Astrocyte (in vitro differentiated cells and primary cell): ENCODE measurements around the gene FAM174B.

Experiments
- CTCF ChIP-seq: IDR thresholded peaks from 2 replicates; pipeline ENCODE4 v1.5.1; 2011; ENCODE audit warnings: low read depth, mild to moderate bottlenecking, inconsistent platforms, low read length, moderate library complexity; ENCODE audit not compliant: insufficient read depth
- EZH2 ChIP-seq: IDR thresholded peaks from 2 replicates; pipeline ENCODE4 v1.6.1; 2012; ENCODE audit warnings: mild to moderate bottlenecking, low read length, inconsistent platforms; ENCODE audit not compliant: insufficient read depth

DNA sequence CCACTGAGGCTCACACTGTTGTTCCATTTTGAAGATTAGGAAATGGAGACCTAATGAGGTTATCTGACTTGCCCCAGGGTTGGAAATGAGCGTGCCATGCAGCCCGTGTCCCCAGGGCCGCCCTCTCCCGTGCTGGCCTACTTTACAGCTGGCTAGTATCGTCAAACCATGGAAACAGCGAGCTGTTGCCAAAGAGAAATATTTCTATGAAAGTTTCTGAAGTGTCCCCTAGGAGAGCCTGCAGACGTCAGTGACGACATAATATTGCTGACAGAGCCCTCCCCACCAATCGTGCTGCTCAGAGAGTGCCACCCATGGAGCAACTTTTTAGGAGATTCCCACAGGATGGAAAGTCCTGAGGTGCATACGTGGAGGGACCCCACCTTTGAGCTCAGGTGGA is 11.2 kb upstream of the FAM174B start:
- TF ChIP-seq CTCF (no peak), EZH2 (no peak)
